ENCODE results near the gene MB.

DNA sequence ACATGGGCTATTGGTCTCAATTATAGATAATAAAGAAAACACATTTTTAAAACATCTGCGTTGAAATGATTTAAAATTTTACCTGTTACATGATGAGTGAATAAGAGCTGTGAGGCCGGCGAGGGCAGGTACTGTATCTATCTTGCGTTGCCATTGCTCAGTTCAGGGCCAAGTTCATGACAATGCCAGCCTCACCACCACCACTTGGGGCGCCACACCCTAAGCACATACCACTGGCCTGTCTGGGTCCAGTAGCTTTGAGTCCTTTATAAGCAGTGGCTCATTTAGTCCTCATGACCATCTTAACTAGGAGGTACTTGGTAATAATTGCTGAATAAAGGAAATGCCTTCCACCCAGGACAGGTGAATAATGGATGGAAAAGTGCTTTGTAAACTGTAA lies 14.5 kb upstream of the MB start:
- TF ChIP-seq, protein P1, sequence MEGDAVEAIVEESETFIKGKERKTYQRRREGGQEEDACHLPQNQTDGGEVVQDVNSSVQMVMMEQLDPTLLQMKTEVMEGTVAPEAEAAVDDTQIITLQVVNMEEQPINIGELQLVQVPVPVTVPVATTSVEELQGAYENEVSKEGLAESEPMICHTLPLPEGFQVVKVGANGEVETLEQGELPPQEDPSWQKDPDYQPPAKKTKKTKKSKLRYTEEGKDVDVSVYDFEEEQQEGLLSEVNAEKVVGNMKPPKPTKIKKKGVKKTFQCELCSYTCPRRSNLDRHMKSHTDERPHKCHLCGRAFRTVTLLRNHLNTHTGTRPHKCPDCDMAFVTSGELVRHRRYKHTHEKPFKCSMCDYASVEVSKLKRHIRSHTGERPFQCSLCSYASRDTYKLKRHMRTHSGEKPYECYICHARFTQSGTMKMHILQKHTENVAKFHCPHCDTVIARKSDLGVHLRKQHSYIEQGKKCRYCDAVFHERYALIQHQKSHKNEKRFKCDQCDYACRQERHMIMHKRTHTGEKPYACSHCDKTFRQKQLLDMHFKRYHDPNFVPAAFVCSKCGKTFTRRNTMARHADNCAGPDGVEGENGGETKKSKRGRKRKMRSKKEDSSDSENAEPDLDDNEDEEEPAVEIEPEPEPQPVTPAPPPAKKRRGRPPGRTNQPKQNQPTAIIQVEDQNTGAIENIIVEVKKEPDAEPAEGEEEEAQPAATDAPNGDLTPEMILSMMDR (tag by site-specific recombination; IDR thresholded peaks at IDR 0.05), result no peak
- TF ChIP-seq, protein P2, sequence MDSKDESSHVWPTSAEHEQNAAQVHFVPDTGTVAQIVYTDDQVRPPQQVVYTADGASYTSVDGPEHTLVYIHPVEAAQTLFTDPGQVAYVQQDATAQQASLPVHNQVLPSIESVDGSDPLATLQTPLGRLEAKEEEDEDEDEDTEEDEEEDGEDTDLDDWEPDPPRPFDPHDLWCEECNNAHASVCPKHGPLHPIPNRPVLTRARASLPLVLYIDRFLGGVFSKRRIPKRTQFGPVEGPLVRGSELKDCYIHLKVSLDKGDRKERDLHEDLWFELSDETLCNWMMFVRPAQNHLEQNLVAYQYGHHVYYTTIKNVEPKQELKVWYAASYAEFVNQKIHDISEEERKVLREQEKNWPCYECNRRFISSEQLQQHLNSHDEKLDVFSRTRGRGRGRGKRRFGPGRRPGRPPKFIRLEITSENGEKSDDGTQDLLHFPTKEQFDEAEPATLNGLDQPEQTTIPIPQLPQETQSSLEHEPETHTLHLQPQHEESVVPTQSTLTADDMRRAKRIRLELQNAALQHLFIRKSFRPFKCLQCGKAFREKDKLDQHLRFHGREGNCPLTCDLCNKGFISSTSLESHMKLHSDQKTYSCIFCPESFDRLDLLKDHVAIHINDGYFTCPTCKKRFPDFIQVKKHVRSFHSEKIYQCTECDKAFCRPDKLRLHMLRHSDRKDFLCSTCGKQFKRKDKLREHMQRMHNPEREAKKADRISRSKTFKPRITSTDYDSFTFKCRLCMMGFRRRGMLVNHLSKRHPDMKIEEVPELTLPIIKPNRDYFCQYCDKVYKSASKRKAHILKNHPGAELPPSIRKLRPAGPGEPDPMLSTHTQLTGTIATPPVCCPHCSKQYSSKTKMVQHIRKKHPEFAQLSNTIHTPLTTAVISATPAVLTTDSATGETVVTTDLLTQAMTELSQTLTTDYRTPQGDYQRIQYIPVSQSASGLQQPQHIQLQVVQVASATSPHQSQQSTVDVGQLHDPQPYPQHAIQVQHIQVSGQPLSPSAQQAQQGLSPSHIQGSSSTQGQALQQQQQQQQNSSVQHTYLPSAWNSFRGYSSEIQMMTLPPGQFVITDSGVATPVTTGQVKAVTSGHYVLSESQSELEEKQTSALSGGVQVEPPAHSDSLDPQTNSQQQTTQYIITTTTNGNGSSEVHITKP (tag by site-specific recombination; IDR thresholded peaks at IDR 0.05), result no peak
- TF ChIP-seq KLF1 (tag by site-specific recombination; IDR thresholded peaks at IDR 0.05) (no peak), HOXC10 (CRISPR knock-in tag; IDR thresholded peaks at IDR 0.05) (no peak), ZNF266 (tag by site-specific recombination; IDR thresholded peaks at IDR 0.05; ENCODE audit: low read depth) (no peak), SETDB1 (IDR thresholded peaks at IDR 0.05; ENCODE audit: insufficient read length, low read length) (no peak)
- TF ChIP-seq, protein P3, sequence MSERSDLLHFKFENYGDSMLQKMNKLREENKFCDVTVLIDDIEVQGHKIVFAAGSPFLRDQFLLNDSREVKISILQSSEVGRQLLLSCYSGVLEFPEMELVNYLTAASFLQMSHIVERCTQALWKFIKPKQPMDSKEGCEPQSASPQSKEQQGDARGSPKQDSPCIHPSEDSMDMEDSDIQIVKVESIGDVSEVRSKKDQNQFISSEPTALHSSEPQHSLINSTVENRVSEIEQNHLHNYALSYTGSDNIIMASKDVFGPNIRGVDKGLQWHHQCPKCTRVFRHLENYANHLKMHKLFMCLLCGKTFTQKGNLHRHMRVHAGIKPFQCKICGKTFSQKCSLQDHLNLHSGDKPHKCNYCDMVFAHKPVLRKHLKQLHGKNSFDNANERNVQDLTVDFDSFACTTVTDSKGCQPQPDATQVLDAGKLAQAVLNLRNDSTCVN (tag by site-specific recombination; optimal IDR thresholded peaks at IDR 0.05), result no peak
- TF ChIP-seq, protein P4, sequence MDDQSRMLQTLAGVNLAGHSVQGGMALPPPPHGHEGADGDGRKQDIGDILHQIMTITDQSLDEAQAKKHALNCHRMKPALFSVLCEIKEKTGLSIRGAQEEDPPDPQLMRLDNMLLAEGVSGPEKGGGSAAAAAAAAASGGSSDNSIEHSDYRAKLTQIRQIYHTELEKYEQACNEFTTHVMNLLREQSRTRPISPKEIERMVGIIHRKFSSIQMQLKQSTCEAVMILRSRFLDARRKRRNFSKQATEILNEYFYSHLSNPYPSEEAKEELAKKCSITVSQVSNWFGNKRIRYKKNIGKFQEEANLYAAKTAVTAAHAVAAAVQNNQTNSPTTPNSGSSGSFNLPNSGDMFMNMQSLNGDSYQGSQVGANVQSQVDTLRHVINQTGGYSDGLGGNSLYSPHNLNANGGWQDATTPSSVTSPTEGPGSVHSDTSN (CRISPR knock-in tag; IDR thresholded peaks at IDR 0.05), result no peak

All from HEK293 (cell line).